Measurements from ENCODE around the gene MTHFSD. TPM values are rescaled to one million over a fixed set of nuclear protein-coding genes. Genes with fewer than 3 reads are reported as not detected.

Gene MTHFSD
- total RNA-seq, 6 donors from 2014 or later, result 13.8 to 39.8 (median 22.0) TPM

- Histone ChIP-seq H3K36me3 (peaks cover 0 to 14% (median 3%) of the 10 kb centered on the region in 4 donors), H3K9me3 (peaks cover 0 to 8% (median 2%) of the 10 kb centered on the region in 4 donors), H3K4me1 (peaks cover 0 to 38% (median 16%) of the 10 kb centered on the region in 4 donors), H3K4me3 (peak overlapping the region in 3 of 4 donors; percentile 0 to 66 (median 10)), H3K27ac (peak overlapping the region; percentile 77 to 97 (median 87)), H3K27me3 (peaks cover 0 to 41% (median 17%) of the 10 kb centered on the region in 4 donors)
- no peak for TF ChIP-seq EP300 (IDR thresholded peaks at IDR 0.05)
- TF ChIP-seq CTCF (IDR thresholded peaks at IDR 0.05), result no peak
- TF ChIP-seq POLR2A (IDR thresholded peaks at IDR 0.05), result no peak
- TF ChIP-seq POLR2AphosphoS5 (IDR thresholded peaks at IDR 0.05), result no peak
- ATAC-seq (ENCODE audit: low FRiP score in 2 of 2), result no peak
- 17 to 31% methylated on average over 22 of the region's 22 CpGs for WGBS, 2 donors
- peak in 1 of 2 donors; percentile 52 for DNase-seq
These were observed 60.9 kb downstream of the MTHFSD start for GRCh38 chr16:86494039-86494564.

GRCh38 chr16:86492961-86493629 is 61.9 kb downstream of the MTHFSD start:
- peak overlapping the region in 1 of 4 donors; percentile 66 for H3K4me3 ChIP-seq
- H3K4me1 ChIP-seq, result peaks cover 0 to 28% (median 14%) of the 10 kb centered on the region in 4 donors
- peak overlapping the region in 3 of 4 donors; percentile 77 to 97 (median 95) for H3K27ac ChIP-seq
- H3K27me3 ChIP-seq, result peaks cover 0 to 31% (median 12%) of the 10 kb centered on the region in 4 donors
- peak in 1 of 4 donors; percentile 32 for TF ChIP-seq EP300 (IDR thresholded peaks at IDR 0.05)
- no peak for TF ChIP-seq CTCF (IDR thresholded peaks at IDR 0.05)
- ATAC-seq (ENCODE audit: low FRiP score in 2 of 2), result peak in 1 of 2 donors; percentile 23
- H3K9me3 ChIP-seq, result peaks cover 0 to 8% (median 2%) of the 10 kb centered on the region in 4 donors
- 44 to 46% methylated on average over 2 to 9 of the region's 9 CpGs for WGBS, 2 donors
- no peak for DNase-seq
- peaks cover 0 to 24% (median 3%) of the 10 kb centered on the region in 4 donors for H3K36me3 ChIP-seq

- WGBS, 2 donors, result 56 to 60% methylated on average over 4 of the region's 4 CpGs
- TF ChIP-seq POLR2A (IDR thresholded peaks at IDR 0.05), result no peak
- peaks cover 0 to 21% (median 14%) of the 10 kb centered on the region in 4 donors for H3K4me1 ChIP-seq
- H3K4me3 ChIP-seq, result no peak overlapping the region
- peak overlapping the region in 3 of 4 donors; percentile 77 to 97 (median 95) for H3K27ac ChIP-seq
- no peak for ATAC-seq (ENCODE audit: low FRiP score in 2 of 2)
- peaks cover 0 to 8% (median 2%) of the 10 kb centered on the region in 4 donors for H3K9me3 ChIP-seq
- peaks cover 0 to 31% (median 3%) of the 10 kb centered on the region in 4 donors for H3K36me3 ChIP-seq
- H3K27me3 ChIP-seq, result peaks cover 0 to 25% (median 8%) of the 10 kb centered on the region in 4 donors
- DNase-seq, result no peak
These were observed 62.6 kb downstream of the MTHFSD start for GRCh38 chr16:86492267-86492960.

GRCh38 chr16:86491640-86492023 is 63.4 kb downstream of the MTHFSD start:
- DNase-seq, result no peak
- 66 to 72% methylated on average over 7 of the region's 7 CpGs for WGBS, 2 donors
- peaks cover 0 to 8% (median 2%) of the 10 kb centered on the region in 4 donors for H3K9me3 ChIP-seq
- H3K4me1 ChIP-seq, result peaks cover 0 to 18% (median 14%) of the 10 kb centered on the region in 4 donors
- peaks cover 0 to 39% (median 5%) of the 10 kb centered on the region in 4 donors for H3K36me3 ChIP-seq
- peak overlapping the region in 3 of 4 donors; percentile 77 to 97 (median 95) for H3K27ac ChIP-seq
- H3K4me3 ChIP-seq, result no peak overlapping the region
- TF ChIP-seq CTCF (IDR thresholded peaks at IDR 0.05), result no peak
- TF ChIP-seq POLR2AphosphoS5 (IDR thresholded peaks at IDR 0.05), result no peak
- TF ChIP-seq EP300 (IDR thresholded peaks at IDR 0.05), result no peak
- no peak for TF ChIP-seq POLR2A (IDR thresholded peaks at IDR 0.05)
- peaks cover 0 to 22% (median 6%) of the 10 kb centered on the region in 4 donors for H3K27me3 ChIP-seq
- ATAC-seq (ENCODE audit: low FRiP score in 2 of 2), result no peak
